ENCODE measurements around the gene DOK4.

DNA sequence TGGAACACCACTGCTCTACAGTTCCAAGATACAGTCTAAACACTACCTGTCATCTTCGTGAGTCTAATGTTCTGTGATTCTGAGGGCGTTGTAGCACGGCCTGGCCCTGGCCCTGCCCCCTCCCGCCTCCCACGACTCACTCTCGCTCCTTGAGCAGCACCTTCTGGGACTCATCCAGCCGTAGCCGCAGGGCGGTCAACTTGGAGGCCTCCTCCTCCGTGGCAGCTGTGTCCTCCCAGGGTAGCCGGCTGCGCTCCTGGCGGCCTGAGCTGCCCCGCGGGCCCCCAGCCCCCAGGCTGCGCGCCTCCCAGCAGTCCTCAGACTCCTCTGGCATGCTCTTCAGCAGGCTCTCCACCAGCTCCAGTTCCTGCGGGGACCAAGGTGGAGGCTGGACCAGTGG is 39.5 kb upstream of the DOK4 start:
- TF ChIP-seq, protein P1, sequence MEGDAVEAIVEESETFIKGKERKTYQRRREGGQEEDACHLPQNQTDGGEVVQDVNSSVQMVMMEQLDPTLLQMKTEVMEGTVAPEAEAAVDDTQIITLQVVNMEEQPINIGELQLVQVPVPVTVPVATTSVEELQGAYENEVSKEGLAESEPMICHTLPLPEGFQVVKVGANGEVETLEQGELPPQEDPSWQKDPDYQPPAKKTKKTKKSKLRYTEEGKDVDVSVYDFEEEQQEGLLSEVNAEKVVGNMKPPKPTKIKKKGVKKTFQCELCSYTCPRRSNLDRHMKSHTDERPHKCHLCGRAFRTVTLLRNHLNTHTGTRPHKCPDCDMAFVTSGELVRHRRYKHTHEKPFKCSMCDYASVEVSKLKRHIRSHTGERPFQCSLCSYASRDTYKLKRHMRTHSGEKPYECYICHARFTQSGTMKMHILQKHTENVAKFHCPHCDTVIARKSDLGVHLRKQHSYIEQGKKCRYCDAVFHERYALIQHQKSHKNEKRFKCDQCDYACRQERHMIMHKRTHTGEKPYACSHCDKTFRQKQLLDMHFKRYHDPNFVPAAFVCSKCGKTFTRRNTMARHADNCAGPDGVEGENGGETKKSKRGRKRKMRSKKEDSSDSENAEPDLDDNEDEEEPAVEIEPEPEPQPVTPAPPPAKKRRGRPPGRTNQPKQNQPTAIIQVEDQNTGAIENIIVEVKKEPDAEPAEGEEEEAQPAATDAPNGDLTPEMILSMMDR (IDR thresholded peaks at IDR 0.05; ENCODE audit: insufficient read depth, low read depth, low read length) = no peak
- TF ChIP-seq EZH2 (IDR thresholded peaks at IDR 0.05; ENCODE audit: insufficient read depth, low read length) = no peak
